Fibroblast of skin of left quadriceps (primary cell): Measurements from ENCODE around the gene ROBO4.

Source experiments
- DNase-seq, 2 experiments: peaks; one replicate each; pipeline ENCODE4 v3.0.0-alpha.2; 2013; ENCODE audit warnings: low read depth in 2 of 2

Gene ROBO4

GRCh38 chr11:124890151-124890550, 7.5 kb downstream of the ROBO4 start:
- DNase-seq = no peak

GRCh38 chr11:124889191-124890091, 8.2 kb downstream of the ROBO4 start:
- DNase-seq = no peak

- no peak for DNase-seq
These were observed 10.0 kb downstream of the ROBO4 start for GRCh38 chr11:124887667-124888013.

GRCh38 chr11:124886978-124887666, 10.5 kb downstream of the ROBO4 start:
- no peak for DNase-seq

GRCh38 chr11:124886476-124886875, 11.2 kb downstream of the ROBO4 start:
- DNase-seq = no peak

- no peak for DNase-seq
These were observed 12.7 kb downstream of the ROBO4 start for GRCh38 chr11:124884869-124885479.

GRCh38 chr11:124884340-124884739, 13.3 kb downstream of the ROBO4 start:
- no peak for DNase-seq

GRCh38 chr11:124882339-124883071, 15.2 kb downstream of the ROBO4 start:
- DNase-seq = no peak

- no peak for DNase-seq
These were observed 16.7 kb downstream of the ROBO4 start for GRCh38 chr11:124880958-124881357.

GRCh38 chr11:124880290-124880611, 17.4 kb downstream of the ROBO4 start:
- DNase-seq = no peak

GRCh38 chr11:124879493-124880289, 18.0 kb downstream of the ROBO4 start:
- no peak for DNase-seq

GRCh38 chr11:124878759-124879492, 18.7 kb downstream of the ROBO4 start:
- DNase-seq = no peak

- no peak for DNase-seq
These were observed 19.5 kb downstream of the ROBO4 start for GRCh38 chr11:124877910-124878758.

GRCh38 chr11:124877631-124877909, 20.1 kb downstream of the ROBO4 start:
- DNase-seq = no peak

- no peak for DNase-seq
These were observed 20.6 kb downstream of the ROBO4 start for GRCh38 chr11:124876818-124877630.

GRCh38 chr11:124875943-124876817, 21.5 kb downstream of the ROBO4 start:
- DNase-seq = peak; percentile 90 to 91

GRCh38 chr11:124875401-124875800, 22.3 kb downstream of the ROBO4 start:
- no peak for DNase-seq
